GM12874 (cell line): ENCODE data around the gene RALGDS.
"Not testable (repeated sequence)": the region's sequence is repeated elsewhere in the genome, so short reads cannot be mapped to it uniquely, and the experiment has no call there.

Experiments used
- CTCF ChIP-seq: IDR thresholded peaks from 2 replicates; pipeline ENCODE4 v1.5.1; 2011; ENCODE audit warnings: low read depth, mild to moderate bottlenecking, control low read depth, low read length, moderate library complexity; ENCODE audit not compliant: insufficient read depth

RALGDS gene

GRCh38 chr9:133066181-133066983 lies 54.7 kb downstream of the RALGDS start:
- no peak for TF ChIP-seq CTCF

- no peak for TF ChIP-seq CTCF
Measured at GRCh38 chr9:133065070-133065388, 56.0 kb downstream of the RALGDS start.

GRCh38 chr9:133064241-133065069 lies 56.6 kb downstream of the RALGDS start:
- no peak for TF ChIP-seq CTCF

- no peak for TF ChIP-seq CTCF
Measured at GRCh38 chr9:133063500-133064231, 57.4 kb downstream of the RALGDS start.

GRCh38 chr9:133063159-133063499 lies 57.9 kb downstream of the RALGDS start:
- no peak for TF ChIP-seq CTCF

GRCh38 chr9:133061764-133062145 lies 59.3 kb downstream of the RALGDS start, which contains the start of gene CEL:
Gene CEL, plus strand, starts transcription at chr9:133061981. Its CDS starts 22 bp downstream, at chr9:133062003.
- TF ChIP-seq CTCF: not testable (repeated sequence)

- peak; percentile 45 for TF ChIP-seq CTCF
Measured at GRCh38 chr9:133060417-133060841, 60.6 kb downstream of the RALGDS start.
